SK-N-SH treated with all-trans-retinoic acid at 6 μM for 48 hours (cell line): ENCODE results near the gene COBL.

Source experiments
- ATAC-seq: fragments of 200-7000 bp; cut with Tn5 transposase; 3 replicates; pipeline ENCODE4 v1.9.1; 2020; ENCODE audit warnings: mild to moderate bottlenecking, moderate library complexity
- ARNTL ChIP-seq: fragments of 450-650 bp; formaldehyde crosslinking; IDR thresholded peaks from 2 replicates; pipeline ENCODE4 v1.5.0; 2020; ENCODE audit warnings: low read depth, mild to moderate bottlenecking, moderate library complexity, borderline replicate concordance
- BACH2 ChIP-seq: fragments of 250-450 bp; sonication (Bioruptor Pico); IDR thresholded peaks from 2 replicates; pipeline ENCODE4 v1.9.0; 2021; ENCODE audit warnings: mild to moderate bottlenecking, borderline replicate concordance
- CSDC2 ChIP-seq: fragments of 250-450 bp; sonication (Bioruptor Pico); IDR thresholded peaks from 2 replicates; pipeline ENCODE4 v1.5.0; 2020; ENCODE audit warnings: mild to moderate bottlenecking, moderate library complexity
- ESRRG ChIP-seq: fragments of 250-450 bp; sonication (Bioruptor Pico); IDR thresholded peaks from 2 replicates; pipeline ENCODE4 v1.6.1; 2021; ENCODE audit warnings: mild to moderate bottlenecking
- GLIS3 ChIP-seq: fragments of 250-450 bp; sonication (Bioruptor Pico); IDR thresholded peaks from 2 replicates; pipeline ENCODE4 v1.5.0; 2020; ENCODE audit warnings: mild to moderate bottlenecking, moderate library complexity
- ISL1 ChIP-seq: fragments of 250-450 bp; sonication (Bioruptor Pico); IDR thresholded peaks from 2 replicates; pipeline ENCODE4 v2.1.2; 2022; ENCODE audit warnings: mild to moderate bottlenecking, moderate library complexity
- OSR1 ChIP-seq: fragments of 250-450 bp; sonication (Bioruptor Pico); IDR thresholded peaks from 2 replicates; pipeline ENCODE4 v1.8.0; 2022; ENCODE audit warnings: moderate library complexity, mild to moderate bottlenecking, inconsistent platforms
- PPARA ChIP-seq: fragments of 250-450 bp; sonication (Bioruptor Pico); IDR thresholded peaks from 2 replicates; pipeline ENCODE4 v1.5.0; 2020; ENCODE audit warnings: mild to moderate bottlenecking, borderline replicate concordance
- RARB ChIP-seq: fragments of 250-450 bp; sonication (Bioruptor Pico); IDR thresholded peaks from 2 replicates; pipeline ENCODE4 v1.8.0; 2021; ENCODE audit warnings: mild to moderate bottlenecking, moderate library complexity
- SNAI2 ChIP-seq: fragments of 250-450 bp; sonication (Bioruptor Pico); IDR thresholded peaks from 2 replicates; pipeline ENCODE4 v1.5.0; 2020; ENCODE audit warnings: mild to moderate bottlenecking, moderate library complexity
- TCF4 ChIP-seq: fragments of 250-450 bp; sonication (Bioruptor Pico); IDR thresholded peaks from 2 replicates; pipeline ENCODE4 v1.8.0; 2021; ENCODE audit warnings: mild to moderate bottlenecking, moderate library complexity, borderline replicate concordance
- TOX ChIP-seq: fragments of 250-450 bp; sonication (Bioruptor Pico); IDR thresholded peaks from 2 replicates; pipeline ENCODE4 v1.8.0; 2021; ENCODE audit warnings: mild to moderate bottlenecking, moderate library complexity, borderline replicate concordance
- ZFP30 ChIP-seq: fragments of 450-650 bp; formaldehyde crosslinking; IDR thresholded peaks from 2 replicates; pipeline ENCODE4 v1.5.0; 2022; ENCODE audit warnings: mild to moderate bottlenecking, moderate library complexity
- ZNF565 ChIP-seq: fragments of 450-650 bp; formaldehyde crosslinking; conservative IDR thresholded peaks from 2 replicates; pipeline ENCODE4 v1.5.0; 2020; ENCODE audit warnings: low read depth, mild to moderate bottlenecking, moderate library complexity
- ZNF70 ChIP-seq: fragments of 450-650 bp; formaldehyde crosslinking; IDR thresholded peaks from 2 replicates; pipeline ENCODE4 v1.5.0; 2020; ENCODE audit warnings: mild to moderate bottlenecking, moderate library complexity
- ZNF8 ChIP-seq: fragments of 450-650 bp; formaldehyde crosslinking; IDR thresholded peaks from 2 replicates; pipeline ENCODE4 v1.5.0; 2020; ENCODE audit warnings: mild to moderate bottlenecking, moderate library complexity
- TF ChIP-seq, protein P1 (sequence below): fragments of 250-450 bp; sonication (Bioruptor Pico); IDR thresholded peaks from 2 replicates; pipeline ENCODE4 v1.8.0; 2021; ENCODE audit warnings: low read depth, mild to moderate bottlenecking, moderate library complexity, borderline replicate concordance
- TF ChIP-seq, protein P2 (sequence below): fragments of 250-450 bp; sonication (Bioruptor Pico); IDR thresholded peaks from 2 replicates; pipeline ENCODE4 v1.5.0; 2020; ENCODE audit warnings: mild to moderate bottlenecking, moderate library complexity
- TF ChIP-seq, protein P3 (sequence below): fragments of 250-450 bp; sonication (Bioruptor Pico); IDR thresholded peaks from 2 replicates; pipeline ENCODE4 v1.5.1; 2020; ENCODE audit warnings: low read depth, mild to moderate bottlenecking, moderate library complexity
- TF ChIP-seq, protein P4 (sequence below): fragments of 250-450 bp; sonication (Bioruptor Pico); IDR thresholded peaks from 2 replicates; pipeline ENCODE4 v1.8.0; 2020; ENCODE audit warnings: mild to moderate bottlenecking, moderate library complexity, borderline replicate concordance
- TF ChIP-seq, protein P5 (sequence below): fragments of 250-450 bp; sonication (Bioruptor Pico); IDR thresholded peaks from 2 replicates; pipeline ENCODE4 v1.5.1; 2021; ENCODE audit warnings: mild to moderate bottlenecking, moderate library complexity

Gene COBL

DNA sequence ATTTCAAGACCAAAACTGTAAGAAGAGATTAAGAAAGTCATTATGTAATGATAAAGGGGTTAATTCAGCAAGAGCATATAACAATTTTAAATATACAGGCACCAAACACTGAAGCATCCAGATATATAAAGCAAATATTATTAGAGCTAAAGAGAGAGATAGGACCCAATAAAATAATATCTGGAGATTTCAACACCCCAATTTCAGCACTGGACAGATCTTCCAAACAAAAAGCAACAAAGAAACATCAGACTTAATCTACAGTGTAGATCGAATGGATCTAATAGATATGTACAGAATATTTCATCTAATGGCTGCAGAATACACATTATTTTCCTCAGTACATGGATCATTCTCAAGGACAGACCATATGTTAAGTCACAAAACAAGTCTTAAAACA, 151.3 kb downstream of the COBL start (continued):
- TF ChIP-seq, protein P1, sequence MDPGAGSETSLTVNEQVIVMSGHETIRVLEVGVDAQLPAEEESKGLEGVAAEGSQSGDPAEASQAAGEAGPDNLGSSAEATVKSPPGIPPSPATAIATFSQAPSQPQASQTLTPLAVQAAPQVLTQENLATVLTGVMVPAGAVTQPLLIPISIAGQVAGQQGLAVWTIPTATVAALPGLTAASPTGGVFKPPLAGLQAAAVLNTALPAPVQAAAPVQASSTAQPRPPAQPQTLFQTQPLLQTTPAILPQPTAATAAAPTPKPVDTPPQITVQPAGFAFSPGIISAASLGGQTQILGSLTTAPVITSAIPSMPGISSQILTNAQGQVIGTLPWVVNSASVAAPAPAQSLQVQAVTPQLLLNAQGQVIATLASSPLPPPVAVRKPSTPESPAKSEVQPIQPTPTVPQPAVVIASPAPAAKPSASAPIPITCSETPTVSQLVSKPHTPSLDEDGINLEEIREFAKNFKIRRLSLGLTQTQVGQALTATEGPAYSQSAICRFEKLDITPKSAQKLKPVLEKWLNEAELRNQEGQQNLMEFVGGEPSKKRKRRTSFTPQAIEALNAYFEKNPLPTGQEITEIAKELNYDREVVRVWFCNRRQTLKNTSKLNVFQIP (CRISPR knock-in tag), result no peak
- no peak for TF ChIP-seq TCF4
- TF ChIP-seq OSR1, result no peak
- TF ChIP-seq SNAI2 (CRISPR knock-in tag), result no peak
- TF ChIP-seq TOX (CRISPR knock-in tag), result no peak

DNA sequence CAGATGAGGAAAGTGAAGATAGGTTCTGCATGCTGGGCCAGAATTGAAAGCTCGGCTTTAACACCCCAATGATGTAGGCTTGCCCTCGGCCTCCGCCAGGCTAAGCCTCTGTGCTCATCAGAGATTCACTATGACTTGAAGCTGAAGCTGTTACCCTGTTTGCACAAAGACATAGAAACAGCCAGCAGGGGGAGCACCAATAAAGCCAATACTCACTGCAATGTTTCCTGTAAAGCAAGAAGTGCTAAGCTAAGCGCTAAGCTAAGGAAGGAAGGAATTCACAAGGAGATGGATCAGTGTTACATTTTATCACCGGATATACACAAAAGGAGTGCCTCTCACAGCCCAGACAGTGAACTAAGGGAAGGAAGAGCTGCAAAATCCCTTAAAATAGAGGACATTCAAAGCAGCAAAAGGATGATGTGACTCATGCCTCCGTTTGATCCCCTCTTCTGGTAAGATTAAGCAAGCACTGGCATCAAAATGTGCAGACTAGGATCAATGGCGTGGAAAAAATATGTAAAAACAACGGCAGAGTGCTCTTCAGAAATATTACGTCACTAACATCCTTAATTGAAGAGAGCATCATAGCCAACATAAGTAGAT, 153.8 kb downstream of the COBL start:
- peak; percentile 98 for ATAC-seq
- TF ChIP-seq PPARA (no peak), ZNF70 (CRISPR knock-in tag) (no peak), SNAI2 (CRISPR knock-in tag) (no peak), TCF4 (no peak), TOX (CRISPR knock-in tag) (no peak), ESRRG (CRISPR knock-in tag) (no peak), ARNTL (no peak), ZNF8 (CRISPR knock-in tag) (no peak), ISL1 (CRISPR knock-in tag) (no peak)
- TF ChIP-seq, protein P2, sequence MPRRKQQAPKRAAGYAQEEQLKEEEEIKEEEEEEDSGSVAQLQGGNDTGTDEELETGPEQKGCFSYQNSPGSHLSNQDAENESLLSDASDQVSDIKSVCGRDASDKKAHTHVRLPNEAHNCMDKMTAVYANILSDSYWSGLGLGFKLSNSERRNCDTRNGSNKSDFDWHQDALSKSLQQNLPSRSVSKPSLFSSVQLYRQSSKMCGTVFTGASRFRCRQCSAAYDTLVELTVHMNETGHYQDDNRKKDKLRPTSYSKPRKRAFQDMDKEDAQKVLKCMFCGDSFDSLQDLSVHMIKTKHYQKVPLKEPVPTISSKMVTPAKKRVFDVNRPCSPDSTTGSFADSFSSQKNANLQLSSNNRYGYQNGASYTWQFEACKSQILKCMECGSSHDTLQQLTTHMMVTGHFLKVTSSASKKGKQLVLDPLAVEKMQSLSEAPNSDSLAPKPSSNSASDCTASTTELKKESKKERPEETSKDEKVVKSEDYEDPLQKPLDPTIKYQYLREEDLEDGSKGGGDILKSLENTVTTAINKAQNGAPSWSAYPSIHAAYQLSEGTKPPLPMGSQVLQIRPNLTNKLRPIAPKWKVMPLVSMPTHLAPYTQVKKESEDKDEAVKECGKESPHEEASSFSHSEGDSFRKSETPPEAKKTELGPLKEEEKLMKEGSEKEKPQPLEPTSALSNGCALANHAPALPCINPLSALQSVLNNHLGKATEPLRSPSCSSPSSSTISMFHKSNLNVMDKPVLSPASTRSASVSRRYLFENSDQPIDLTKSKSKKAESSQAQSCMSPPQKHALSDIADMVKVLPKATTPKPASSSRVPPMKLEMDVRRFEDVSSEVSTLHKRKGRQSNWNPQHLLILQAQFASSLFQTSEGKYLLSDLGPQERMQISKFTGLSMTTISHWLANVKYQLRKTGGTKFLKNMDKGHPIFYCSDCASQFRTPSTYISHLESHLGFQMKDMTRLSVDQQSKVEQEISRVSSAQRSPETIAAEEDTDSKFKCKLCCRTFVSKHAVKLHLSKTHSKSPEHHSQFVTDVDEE, result no peak

DNA sequence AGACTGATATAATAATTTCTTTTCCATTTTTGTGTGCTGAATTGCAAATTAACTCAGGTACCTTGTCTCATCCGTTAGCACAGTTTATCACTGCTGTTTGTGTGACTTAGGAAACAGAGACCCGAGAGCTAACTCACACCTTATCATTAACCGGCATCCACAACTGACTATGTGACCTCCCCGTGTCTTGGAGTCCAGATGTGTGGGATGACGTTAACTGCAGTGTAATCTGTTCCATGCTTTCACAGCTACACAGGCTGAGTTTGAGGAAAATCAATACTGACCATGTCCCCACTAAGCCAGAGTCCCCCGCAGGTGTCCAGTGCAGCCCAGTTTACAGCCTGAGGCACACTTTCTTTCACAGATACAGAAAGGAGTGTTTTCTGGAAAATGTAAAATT, 154.7 kb downstream of the COBL start:
- no peak for ATAC-seq
- no peak for TF ChIP-seq ESRRG (CRISPR knock-in tag)
- no peak for TF ChIP-seq ZFP30
- TF ChIP-seq ISL1 (CRISPR knock-in tag), result no peak
- no peak for TF ChIP-seq BACH2 (CRISPR knock-in tag)
- TF ChIP-seq, protein P3, sequence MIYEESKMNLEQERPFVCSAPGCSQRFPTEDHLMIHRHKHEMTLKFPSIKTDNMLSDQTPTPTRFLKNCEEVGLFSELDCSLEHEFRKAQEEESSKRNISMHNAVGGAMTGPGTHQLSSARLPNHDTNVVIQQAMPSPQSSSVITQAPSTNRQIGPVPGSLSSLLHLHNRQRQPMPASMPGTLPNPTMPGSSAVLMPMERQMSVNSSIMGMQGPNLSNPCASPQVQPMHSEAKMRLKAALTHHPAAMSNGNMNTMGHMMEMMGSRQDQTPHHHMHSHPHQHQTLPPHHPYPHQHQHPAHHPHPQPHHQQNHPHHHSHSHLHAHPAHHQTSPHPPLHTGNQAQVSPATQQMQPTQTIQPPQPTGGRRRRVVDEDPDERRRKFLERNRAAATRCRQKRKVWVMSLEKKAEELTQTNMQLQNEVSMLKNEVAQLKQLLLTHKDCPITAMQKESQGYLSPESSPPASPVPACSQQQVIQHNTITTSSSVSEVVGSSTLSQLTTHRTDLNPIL (CRISPR knock-in tag), result no peak
- no peak for TF ChIP-seq TCF4
- TF ChIP-seq CSDC2 (CRISPR knock-in tag), result no peak
- TF ChIP-seq, protein P4, sequence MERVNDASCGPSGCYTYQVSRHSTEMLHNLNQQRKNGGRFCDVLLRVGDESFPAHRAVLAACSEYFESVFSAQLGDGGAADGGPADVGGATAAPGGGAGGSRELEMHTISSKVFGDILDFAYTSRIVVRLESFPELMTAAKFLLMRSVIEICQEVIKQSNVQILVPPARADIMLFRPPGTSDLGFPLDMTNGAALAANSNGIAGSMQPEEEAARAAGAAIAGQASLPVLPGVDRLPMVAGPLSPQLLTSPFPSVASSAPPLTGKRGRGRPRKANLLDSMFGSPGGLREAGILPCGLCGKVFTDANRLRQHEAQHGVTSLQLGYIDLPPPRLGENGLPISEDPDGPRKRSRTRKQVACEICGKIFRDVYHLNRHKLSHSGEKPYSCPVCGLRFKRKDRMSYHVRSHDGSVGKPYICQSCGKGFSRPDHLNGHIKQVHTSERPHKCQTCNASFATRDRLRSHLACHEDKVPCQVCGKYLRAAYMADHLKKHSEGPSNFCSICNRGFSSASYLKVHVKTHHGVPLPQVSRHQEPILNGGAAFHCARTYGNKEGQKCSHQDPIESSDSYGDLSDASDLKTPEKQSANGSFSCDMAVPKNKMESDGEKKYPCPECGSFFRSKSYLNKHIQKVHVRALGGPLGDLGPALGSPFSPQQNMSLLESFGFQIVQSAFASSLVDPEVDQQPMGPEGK (CRISPR knock-in tag), result no peak

DNA sequence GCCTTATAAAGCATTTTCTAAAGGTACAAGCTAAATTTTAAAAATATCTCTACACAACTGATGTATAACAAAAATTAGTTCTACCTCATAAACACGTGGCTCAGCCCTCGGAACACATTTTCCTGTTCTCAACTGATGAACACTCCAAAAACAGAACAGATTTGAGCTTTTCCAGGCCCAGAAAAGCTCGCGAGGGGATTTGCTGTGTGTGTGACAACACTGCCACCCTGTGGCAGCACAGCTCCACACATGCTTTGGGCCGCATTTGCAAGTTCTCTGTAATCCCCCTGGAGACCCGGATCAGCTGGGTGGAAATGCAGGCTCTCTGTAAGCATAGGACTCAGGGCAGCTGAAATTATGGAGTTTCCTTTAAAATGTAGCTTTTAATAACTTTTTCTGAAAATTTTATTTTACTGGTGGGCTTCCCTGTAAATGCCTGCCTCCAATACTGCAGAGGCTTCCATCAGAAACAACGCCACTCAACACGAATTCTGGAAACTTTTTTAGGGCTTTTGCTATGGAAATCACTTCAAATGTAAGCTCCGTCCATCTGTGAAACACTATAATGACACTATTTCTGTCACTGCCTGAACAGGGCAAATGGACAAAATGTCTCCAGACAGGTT, 155.5 kb downstream of the COBL start:
- peak; percentile 87 for ATAC-seq
- TF ChIP-seq ZNF565 (CRISPR knock-in tag) (no peak), OSR1 (no peak), RARB (CRISPR knock-in tag) (no peak), ZFP30 (no peak), GLIS3 (CRISPR knock-in tag) (no peak), SNAI2 (CRISPR knock-in tag) (no peak), CSDC2 (CRISPR knock-in tag) (no peak), BACH2 (CRISPR knock-in tag) (no peak), TOX (CRISPR knock-in tag) (no peak), ZNF70 (CRISPR knock-in tag) (no peak), PPARA (no peak), ESRRG (CRISPR knock-in tag) (no peak)
- TF ChIP-seq, protein P2, result no peak
- TF ChIP-seq, protein P5, sequence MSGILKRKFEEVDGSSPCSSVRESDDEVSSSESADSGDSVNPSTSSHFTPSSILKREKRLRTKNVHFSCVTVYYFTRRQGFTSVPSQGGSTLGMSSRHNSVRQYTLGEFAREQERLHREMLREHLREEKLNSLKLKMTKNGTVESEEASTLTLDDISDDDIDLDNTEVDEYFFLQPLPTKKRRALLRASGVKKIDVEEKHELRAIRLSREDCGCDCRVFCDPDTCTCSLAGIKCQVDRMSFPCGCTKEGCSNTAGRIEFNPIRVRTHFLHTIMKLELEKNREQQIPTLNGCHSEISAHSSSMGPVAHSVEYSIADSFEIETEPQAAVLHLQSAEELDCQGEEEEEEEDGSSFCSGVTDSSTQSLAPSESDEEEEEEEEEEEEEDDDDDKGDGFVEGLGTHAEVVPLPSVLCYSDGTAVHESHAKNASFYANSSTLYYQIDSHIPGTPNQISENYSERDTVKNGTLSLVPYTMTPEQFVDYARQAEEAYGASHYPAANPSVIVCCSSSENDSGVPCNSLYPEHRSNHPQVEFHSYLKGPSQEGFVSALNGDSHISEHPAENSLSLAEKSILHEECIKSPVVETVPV, result no peak
- TF ChIP-seq, protein P1 (CRISPR knock-in tag), result no peak
